Naive B cell (primary cell): ENCODE data around the gene KIF13A. TPM values are rescaled to one million over a fixed set of nuclear protein-coding genes. Genes with fewer than 3 reads are reported as not detected.
A peak's percentile ranks its signal among the peaks of the same experiment; 100 is the strongest.
"Not testable (repeated sequence)": the region's sequence is repeated elsewhere in the genome, so short reads cannot be mapped to it uniquely, and the experiment has no call there.

Source experiments
- ATAC-seq, 2 donors: fragments of 150-1000 bp; cut with Tn5 transposase; 2 replicates each; pipeline ENCODE4 v1.10.0; 2021; ENCODE audit warnings: low read depth in 2 of 2, mild to moderate bottlenecking in 2 of 2, moderate library complexity in 2 of 2
- DNase-seq: peaks from one replicate; pipeline ENCODE4 v3.0.0; 2022
- H3K27ac Mint-ChIP-seq, 6 donors: one replicate each; pipeline ENCODE4 v1.8.0; 2020 to 2022; ENCODE audit warnings: mild to moderate bottlenecking in 6 of 6, mixed read lengths in 6 of 6, moderate library complexity in 5 of 6, inconsistent platforms in 2 of 6
- H3K27me3 Mint-ChIP-seq, 3 donors: one replicate each; pipeline ENCODE4 v1.8.0; 2021 to 2022; ENCODE audit warnings: mixed read lengths in 3 of 3, mild to moderate bottlenecking in 1 of 3
- H3K36me3 Mint-ChIP-seq, 2 donors: one replicate each; pipeline ENCODE4 v1.8.0; 2020 to 2022; ENCODE audit warnings: mixed read lengths in 2 of 2, inconsistent platforms in 1 of 2, mild to moderate bottlenecking in 1 of 2
- H3K4me1 Mint-ChIP-seq, 3 donors: one replicate each; pipeline ENCODE4 v1.8.0; 2020 to 2022; ENCODE audit warnings: mixed read lengths in 3 of 3, inconsistent platforms in 1 of 3, mild to moderate bottlenecking in 1 of 3, moderate library complexity in 1 of 3
- H3K4me3 Mint-ChIP-seq, 8 donors: one replicate each; pipeline ENCODE4 v1.8.0; 2020 to 2022; ENCODE audit warnings: mild to moderate bottlenecking in 8 of 8, mixed read lengths in 8 of 8, moderate library complexity in 8 of 8, inconsistent platforms in 2 of 8
- H3K9me3 Mint-ChIP-seq, 7 donors: one replicate each; pipeline ENCODE4 v1.8.0; 2020 to 2022; ENCODE audit warnings: mixed read lengths in 7 of 7, mild to moderate bottlenecking in 5 of 7, inconsistent platforms in 2 of 7, moderate library complexity in 1 of 7
- polyA plus RNA-seq, 6 donors: library from polyadenylated mRNA; unstranded; fragments of 300-500 nt; fragmentation: Illumina TruSeq; gene quantifications; one replicate each; pipeline ENCODE4 v1.2.3, GENCODE V29; 2021; ENCODE audit warnings: low read depth in 6 of 6

The KIF13A gene
- polyA plus RNA-seq = 1 to 10 TPM in 2 of 6 donors, under 1 TPM in 3, not detected in 1; 0.21 to 4.3 (median 0.91) TPM

DNA sequence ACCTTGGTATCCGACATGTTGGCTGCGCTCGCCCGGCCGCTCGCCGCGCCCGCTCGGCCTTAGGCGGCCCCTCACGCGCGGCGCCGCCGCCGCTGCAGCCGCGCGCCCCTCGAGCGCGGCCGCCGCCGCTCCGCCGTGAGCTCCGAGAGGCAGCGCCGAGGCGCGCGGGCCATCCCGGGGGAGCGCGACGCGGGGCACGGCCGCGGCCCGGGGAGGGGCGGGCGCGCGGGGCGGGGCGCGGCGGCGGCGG, at the start of gene KIF13A:
Gene KIF13A (minus strand): TSS at position 189 of the 250 bp plus-strand sequence. CDS start 172 bp downstream, at position 17.
- no peaks in the 10 kb centered on the region for H3K36me3 Mint-ChIP-seq
- peak within 1 kb of the TSS; percentile 89 to 97 (median 96) for H3K4me3 Mint-ChIP-seq
- H3K27ac Mint-ChIP-seq = peak within 1 kb of the TSS; percentile 7 to 92 (median 81)
- peaks cover 4 to 10% (median 5%) of the 10 kb centered on the region in 3 donors for H3K27me3 Mint-ChIP-seq
- H3K9me3 Mint-ChIP-seq = no peaks in the 10 kb centered on the region
- peaks cover 20 to 38% (median 30%) of the 10 kb centered on the region in 3 donors for H3K4me1 Mint-ChIP-seq
- ATAC-seq (no peak), DNase-seq (no peak)

DNA sequence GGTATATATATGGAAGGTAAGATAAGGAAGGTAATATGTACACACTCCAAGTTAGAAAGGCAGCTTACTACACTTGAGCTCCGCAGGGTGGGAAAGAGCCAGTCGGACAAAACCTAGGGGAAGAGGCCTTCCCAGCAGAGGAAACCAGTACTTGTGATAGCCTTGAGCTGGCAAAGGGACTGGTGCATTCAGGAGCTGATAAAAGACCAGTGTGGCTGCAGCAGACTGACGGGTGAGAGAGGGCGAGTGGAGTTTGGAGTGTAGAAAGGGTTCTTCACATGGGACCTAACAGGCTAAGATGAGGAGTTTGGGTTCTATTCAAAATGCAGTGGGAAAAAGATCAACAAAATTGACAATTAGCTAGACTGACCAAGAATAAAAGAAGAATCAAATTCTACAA, 49.3 kb upstream of the KIF13A start:
- ATAC-seq = no peak
- H3K36me3 Mint-ChIP-seq = no peaks in the 10 kb centered on the region
- peaks cover 0 to 3% (median 0%) of the 10 kb centered on the region in 7 donors for H3K9me3 Mint-ChIP-seq

DNA sequence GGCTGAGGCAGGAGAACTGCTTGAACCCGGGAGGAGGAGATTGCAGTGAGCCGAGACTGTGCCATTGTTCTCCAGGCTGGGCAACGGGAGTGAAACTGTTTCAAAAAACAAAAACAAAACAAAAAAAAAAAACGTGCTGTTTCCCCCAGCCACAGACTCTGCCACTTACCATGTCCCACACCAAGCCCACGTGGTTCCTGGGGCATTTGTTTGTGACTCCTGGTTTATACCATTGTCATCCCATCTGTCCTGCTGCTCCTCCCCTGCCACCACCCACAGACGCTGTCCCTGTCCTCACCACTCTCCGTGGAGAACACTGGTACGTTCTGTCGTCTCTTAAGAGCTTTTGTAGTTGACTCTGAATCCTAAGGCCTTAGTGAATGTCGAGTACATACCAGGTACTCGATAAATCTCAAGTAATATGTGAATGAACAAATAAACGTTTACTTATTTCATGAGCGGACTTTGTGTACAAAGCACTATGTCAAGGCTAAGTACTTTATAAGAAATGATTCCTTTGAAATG, 48.0 kb upstream of the KIF13A start:
- DNase-seq (no peak), ATAC-seq (no peak)
- H3K27ac Mint-ChIP-seq = no peak overlapping the region
- peaks cover 0 to 8% (median 0%) of the 10 kb centered on the region in 3 donors for H3K27me3 Mint-ChIP-seq
- H3K36me3 Mint-ChIP-seq = no peaks in the 10 kb centered on the region
- H3K9me3 Mint-ChIP-seq = peaks cover 0 to 4% (median 0%) of the 10 kb centered on the region in 7 donors
- peaks cover 0 to 3% (median 0%) of the 10 kb centered on the region in 3 donors for H3K4me1 Mint-ChIP-seq
- no peak overlapping the region for H3K4me3 Mint-ChIP-seq

More for the DNA sequence above, 49.3 kb upstream of the KIF13A start:
- Mint-ChIP-seq H3K4me3 (no peak overlapping the region), H3K27me3 (no peaks in the 10 kb centered on the region), H3K4me1 (no peaks in the 10 kb centered on the region), H3K27ac (no peak overlapping the region)
- DNase-seq = no peak

DNA sequence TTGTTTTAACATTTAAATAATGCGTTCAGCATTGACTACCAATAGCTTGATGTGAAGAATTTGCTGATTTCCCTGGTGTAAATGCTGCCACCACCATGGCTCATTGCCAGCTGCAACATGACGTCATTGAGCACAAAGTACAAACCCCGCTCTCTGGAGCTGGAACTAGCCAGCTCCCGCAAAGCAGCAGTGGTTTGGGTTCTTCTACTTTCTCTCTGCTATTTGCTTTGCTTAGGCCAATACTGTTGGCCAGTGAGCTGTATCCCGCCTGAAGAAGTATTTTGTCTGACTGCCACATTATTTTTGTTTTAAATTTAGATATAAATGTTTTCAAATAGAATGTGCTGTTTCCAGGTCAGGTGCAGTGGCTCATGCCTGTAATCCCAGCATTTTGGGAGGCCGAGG, 47.4 kb upstream of the KIF13A start:
- DNase-seq (no peak), ATAC-seq (no peak)
- Mint-ChIP-seq H3K27me3 (peaks cover 0 to 8% (median 3%) of the 10 kb centered on the region in 3 donors), H3K27ac (no peak overlapping the region), H3K4me1 (peaks cover 0 to 3% (median 0%) of the 10 kb centered on the region in 3 donors), H3K9me3 (peaks cover 0 to 4% (median 0%) of the 10 kb centered on the region in 7 donors), H3K36me3 (no peaks in the 10 kb centered on the region), H3K4me3 (no peak overlapping the region)

DNA sequence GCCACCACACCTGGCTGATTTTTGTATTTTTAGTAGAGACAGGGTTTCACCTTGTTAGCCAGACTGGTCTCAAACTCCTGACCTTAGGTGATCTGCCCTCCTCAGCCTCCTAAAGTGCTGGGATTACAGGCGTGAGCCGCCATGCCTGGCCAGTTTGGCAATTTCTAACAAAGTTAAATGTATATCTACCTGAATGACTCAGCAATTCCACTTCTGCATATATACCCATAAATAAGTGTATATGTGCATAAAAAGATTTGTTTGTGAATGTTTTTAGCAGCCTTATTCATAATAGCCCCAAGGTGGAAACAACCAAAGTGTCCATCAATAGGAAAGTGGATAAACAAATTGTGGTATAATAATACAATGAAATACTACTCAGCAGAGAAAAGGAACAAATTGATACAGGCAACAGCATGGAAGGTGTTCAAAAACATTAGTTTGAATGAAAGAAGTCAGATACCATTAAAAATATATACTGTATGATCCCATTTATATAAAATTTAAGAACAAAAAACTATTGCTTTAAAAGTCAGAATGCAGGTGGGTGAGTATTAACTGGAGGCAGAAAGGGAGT, 44.3 kb upstream of the KIF13A start:
- Mint-ChIP-seq H3K27me3 (peaks cover 0 to 8% (median 3%) of the 10 kb centered on the region in 3 donors), H3K4me1 (peaks cover 0 to 3% (median 0%) of the 10 kb centered on the region in 3 donors), H3K9me3 (peaks cover 0 to 4% (median 0%) of the 10 kb centered on the region in 7 donors), H3K36me3 (no peaks in the 10 kb centered on the region), H3K27ac (no peak overlapping the region), H3K4me3 (no peak overlapping the region)
- ATAC-seq (no peak), DNase-seq (no peak)

DNA sequence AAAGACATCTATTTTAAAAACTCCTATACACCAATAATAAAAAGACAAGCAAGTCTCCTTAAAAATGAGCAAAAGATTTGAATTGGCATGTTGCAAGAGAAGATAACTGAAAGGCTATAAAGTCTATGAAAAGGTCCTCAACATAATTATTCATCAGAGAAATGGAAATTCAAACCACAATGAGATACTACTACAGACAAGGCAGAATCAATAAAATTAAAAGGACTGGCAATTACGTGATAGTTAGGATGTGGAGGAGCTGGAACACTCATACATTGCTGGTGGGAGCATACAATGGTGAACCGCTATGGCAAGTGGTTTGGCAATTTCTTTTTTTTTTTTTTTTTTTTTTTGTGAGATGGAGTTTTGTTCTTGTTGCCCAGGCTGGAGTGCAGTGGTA, 43.8 kb upstream of the KIF13A start:
- H3K36me3 Mint-ChIP-seq = no peaks in the 10 kb centered on the region
- H3K4me3 Mint-ChIP-seq = no peak overlapping the region
- DNase-seq (no peak), ATAC-seq (no peak)
- H3K4me1 Mint-ChIP-seq = peaks cover 0 to 3% (median 0%) of the 10 kb centered on the region in 3 donors
- H3K27me3 Mint-ChIP-seq = peaks cover 0 to 8% (median 3%) of the 10 kb centered on the region in 3 donors
- H3K9me3 Mint-ChIP-seq = peaks cover 0 to 4% (median 0%) of the 10 kb centered on the region in 7 donors
- H3K27ac Mint-ChIP-seq = no peak overlapping the region

DNA sequence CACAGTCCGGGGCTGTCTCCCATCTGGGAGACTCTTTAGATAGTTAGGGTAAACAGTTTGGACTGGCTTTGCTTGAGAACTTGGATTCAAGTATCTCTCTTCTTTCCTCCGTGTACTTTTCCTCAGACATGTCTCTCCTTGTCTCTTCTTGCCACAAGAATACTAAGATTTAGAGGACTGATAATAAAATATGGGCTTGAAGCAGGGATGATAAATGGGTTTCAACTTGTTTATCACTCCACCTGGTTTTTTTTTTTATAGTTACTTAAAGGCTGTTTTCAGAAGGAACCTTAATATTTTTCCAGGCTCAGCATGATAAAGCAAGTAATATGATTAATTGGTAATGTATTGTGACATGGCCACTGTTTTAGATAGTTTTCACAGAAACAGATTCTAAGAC, 40.9 kb upstream of the KIF13A start:
- ATAC-seq = no peak
- Mint-ChIP-seq H3K36me3 (no peaks in the 10 kb centered on the region), H3K4me3 (no peak overlapping the region), H3K9me3 (peaks cover 0 to 4% (median 0%) of the 10 kb centered on the region in 7 donors), H3K27ac (no peak overlapping the region), H3K4me1 (peaks cover 0 to 3% (median 0%) of the 10 kb centered on the region in 3 donors), H3K27me3 (peaks cover 0 to 8% (median 3%) of the 10 kb centered on the region in 3 donors)
- no peak for DNase-seq

DNA sequence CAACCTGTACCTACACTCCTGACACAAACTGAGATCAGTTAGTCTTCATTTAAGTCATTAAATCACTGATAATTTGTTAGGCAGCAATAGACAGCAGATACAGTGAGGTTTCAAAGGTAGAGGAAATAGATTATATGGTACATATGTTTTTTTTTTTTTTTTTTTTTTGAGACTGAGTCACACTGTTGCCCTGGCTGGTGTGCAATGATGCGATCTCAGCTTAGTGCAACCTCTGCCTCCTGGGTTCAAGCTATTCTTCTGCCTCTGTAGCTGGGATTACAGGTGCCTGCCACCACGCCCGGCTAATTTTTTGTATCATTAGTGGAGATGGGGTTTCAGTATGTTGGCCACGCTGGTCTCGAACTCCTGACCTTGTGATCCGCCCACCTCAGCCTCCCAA, 38.2 kb upstream of the KIF13A start:
- H3K4me1 Mint-ChIP-seq = no peaks in the 10 kb centered on the region
- ATAC-seq (no peak), DNase-seq (no peak)
- H3K4me3 Mint-ChIP-seq = no peak overlapping the region
- H3K9me3 Mint-ChIP-seq = peaks cover 0 to 6% (median 3%) of the 10 kb centered on the region in 7 donors
- H3K27me3 Mint-ChIP-seq = peaks cover 0 to 3% (median 0%) of the 10 kb centered on the region in 3 donors
- H3K27ac Mint-ChIP-seq = no peak overlapping the region
- H3K36me3 Mint-ChIP-seq = peaks cover 0 to 3% of the 10 kb centered on the region in 2 donors

DNA sequence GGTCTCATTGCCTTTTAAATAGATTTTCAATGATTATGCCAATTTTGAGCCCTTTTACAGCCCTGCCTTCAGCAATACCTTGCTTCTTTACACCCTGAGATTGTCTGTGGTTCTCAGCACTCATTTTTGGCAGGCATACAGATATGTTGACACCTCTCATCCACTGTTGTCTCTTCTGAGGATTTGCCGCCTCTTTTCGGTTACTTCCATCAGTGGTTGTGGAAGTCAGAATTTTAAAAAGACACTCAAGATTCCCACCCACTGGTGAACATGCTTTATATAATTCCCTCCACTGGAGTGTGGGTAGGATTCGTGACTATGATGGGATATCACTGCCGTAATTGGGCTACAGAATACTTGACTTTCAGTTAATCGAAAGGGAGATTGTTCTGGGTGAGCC, 37.4 kb upstream of the KIF13A start:
- Mint-ChIP-seq H3K27ac (peak overlapping the region in 1 of 6 donors; percentile 64), H3K36me3 (peaks cover 0 to 6% of the 10 kb centered on the region in 2 donors), H3K27me3 (peaks cover 0 to under 1% (median 0%) of the 10 kb centered on the region in 3 donors), H3K4me1 (no peaks in the 10 kb centered on the region), H3K4me3 (no peak overlapping the region), H3K9me3 (peaks cover 0 to 9% (median 5%) of the 10 kb centered on the region in 7 donors)
- DNase-seq (no peak), ATAC-seq (no peak)

DNA sequence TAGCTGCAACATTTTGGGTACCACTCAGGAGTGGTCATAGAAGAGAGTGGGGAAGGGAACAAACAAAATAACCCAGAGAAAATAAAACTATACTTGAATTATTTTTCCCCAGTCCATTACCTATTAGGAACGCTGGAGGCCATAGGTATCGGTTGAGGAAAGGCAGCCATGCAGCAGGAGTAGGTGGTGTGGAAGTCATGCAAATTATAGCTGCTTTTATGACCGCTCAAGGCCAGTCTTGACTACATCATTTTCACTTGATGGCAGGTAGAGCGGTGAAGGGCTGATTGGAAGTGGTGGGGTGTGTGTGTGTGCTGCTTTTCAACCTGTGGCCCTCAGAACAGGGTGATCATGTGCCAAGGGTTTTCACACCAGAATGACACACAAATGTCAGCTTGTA, 36.5 kb upstream of the KIF13A start:
- DNase-seq (no peak), ATAC-seq (no peak)
- H3K4me3 Mint-ChIP-seq = no peak overlapping the region
- H3K27me3 Mint-ChIP-seq = no peaks in the 10 kb centered on the region
- peak overlapping the region in 1 of 6 donors; percentile 6 for H3K27ac Mint-ChIP-seq
- H3K9me3 Mint-ChIP-seq = peaks cover 0 to 9% (median 5%) of the 10 kb centered on the region in 7 donors
- H3K36me3 Mint-ChIP-seq = peaks cover 0 to 6% of the 10 kb centered on the region in 2 donors
- no peaks in the 10 kb centered on the region for H3K4me1 Mint-ChIP-seq

DNA sequence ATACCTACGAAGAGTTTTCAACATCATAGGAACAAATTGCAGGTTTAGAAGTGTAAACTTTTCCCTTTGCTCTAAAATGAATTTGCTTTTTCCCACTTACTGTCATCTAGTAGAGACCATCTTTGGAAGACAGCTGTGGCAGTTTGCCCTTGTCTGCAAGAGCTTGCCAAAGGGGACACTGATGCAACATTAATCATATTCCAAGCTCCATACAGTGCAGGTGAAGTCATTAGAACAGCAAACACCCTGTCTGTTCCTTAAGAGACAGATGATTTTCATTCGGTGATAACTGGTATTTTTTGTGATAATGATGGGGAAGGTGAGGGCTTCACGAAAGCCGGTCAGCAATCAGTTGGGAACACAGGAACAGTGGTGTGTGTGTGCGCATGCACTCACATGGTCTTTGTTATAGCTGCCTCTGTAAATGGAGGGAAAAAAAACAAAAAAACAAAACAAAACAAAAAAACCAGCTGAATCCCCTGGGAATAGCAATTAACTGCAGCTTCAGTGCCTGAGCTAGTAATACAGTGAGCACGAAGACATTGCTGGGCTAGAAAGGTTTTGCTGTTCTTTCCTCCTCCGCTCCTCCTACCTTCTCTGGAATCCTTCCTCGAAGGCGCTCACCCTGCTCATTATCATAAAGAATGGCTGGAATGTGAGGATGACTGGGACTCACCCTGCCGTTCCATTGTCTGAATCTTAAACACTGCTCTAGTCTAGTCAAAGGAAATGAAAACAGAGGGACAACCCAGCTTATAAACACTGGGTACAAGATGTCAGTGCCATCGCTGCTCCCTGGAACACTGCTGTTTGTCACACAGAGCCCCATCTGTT, 35.2 kb upstream of the KIF13A start:
- H3K9me3 Mint-ChIP-seq = peaks cover 0 to 9% (median 5%) of the 10 kb centered on the region in 7 donors
- no peak for DNase-seq
- no peak for ATAC-seq

DNA sequence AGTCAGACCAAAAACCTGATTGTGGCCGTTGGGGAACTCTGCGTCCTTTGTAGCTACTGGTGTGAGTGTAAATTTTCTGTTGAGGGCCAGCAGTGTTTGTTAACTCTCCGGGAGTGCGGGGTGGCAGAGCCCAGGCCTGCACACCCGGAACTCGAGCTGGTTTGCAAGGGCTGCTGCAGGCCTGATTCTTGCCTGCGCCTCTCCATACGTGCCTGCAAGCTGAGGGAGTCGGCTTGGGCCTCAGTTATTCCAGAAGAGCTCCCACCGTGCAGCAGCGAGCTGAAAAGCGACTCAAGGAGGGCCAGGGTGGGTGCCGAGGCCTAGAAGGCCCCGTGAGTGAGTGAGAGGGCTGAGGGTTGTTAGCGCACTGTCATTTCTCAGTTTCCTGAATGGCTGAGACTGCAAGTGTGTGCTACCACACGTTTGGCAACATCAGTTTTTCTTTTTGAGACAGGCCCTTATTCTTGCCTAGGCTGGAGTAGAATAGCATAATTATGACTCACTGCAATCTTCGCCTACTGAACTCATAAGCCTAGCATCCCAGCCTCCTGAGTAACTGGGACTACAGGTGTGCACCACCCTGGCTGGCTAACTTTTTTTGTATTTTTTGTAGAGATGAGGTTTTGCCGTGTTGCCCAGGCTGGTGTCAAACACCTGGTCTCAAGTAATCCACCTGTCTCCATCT, 33.9 kb upstream of the KIF13A start:
- no peak for ATAC-seq
- no peak overlapping the region for H3K27ac Mint-ChIP-seq
- H3K9me3 Mint-ChIP-seq = peaks cover 0 to 9% (median 5%) of the 10 kb centered on the region in 7 donors
- H3K4me1 Mint-ChIP-seq = no peaks in the 10 kb centered on the region
- no peak for DNase-seq
- no peak overlapping the region for H3K4me3 Mint-ChIP-seq
- H3K36me3 Mint-ChIP-seq = peaks cover 0 to 6% of the 10 kb centered on the region in 2 donors
- H3K27me3 Mint-ChIP-seq = peaks cover 0 to 4% (median 0%) of the 10 kb centered on the region in 3 donors

More for the DNA sequence above, 35.2 kb upstream of the KIF13A start:
- peaks cover 0 to 4% (median 0%) of the 10 kb centered on the region in 3 donors for H3K27me3 Mint-ChIP-seq
- H3K27ac Mint-ChIP-seq = no peak overlapping the region
- no peaks in the 10 kb centered on the region for H3K4me1 Mint-ChIP-seq
- H3K36me3 Mint-ChIP-seq = peaks cover 0 to 6% of the 10 kb centered on the region in 2 donors
- no peak overlapping the region for H3K4me3 Mint-ChIP-seq

DNA sequence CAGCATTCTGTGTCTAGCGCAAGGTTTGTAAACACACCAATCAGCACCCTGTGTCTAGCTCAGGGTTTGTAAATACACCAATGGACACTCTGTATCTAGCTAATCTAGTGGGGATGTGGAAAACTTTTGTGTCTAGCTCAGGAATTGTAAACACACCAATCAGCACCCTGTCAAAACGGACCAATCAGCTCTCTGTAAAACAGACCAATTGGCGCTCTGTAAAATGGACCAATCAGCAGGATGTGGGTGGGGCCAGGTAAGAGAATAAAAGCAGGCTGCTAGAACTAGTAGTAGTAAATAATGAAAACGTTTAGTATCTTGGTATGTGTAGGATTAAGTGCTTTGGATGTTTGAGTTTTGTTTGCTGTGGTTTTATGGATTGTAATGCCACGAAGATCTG, 33.1 kb upstream of the KIF13A start:
- H3K27me3 Mint-ChIP-seq, ATAC-seq, H3K4me1 Mint-ChIP-seq, H3K9me3 Mint-ChIP-seq, H3K27ac Mint-ChIP-seq, H3K36me3 Mint-ChIP-seq, DNase-seq, H3K4me3 Mint-ChIP-seq: not testable (repeated sequence)
